ENCODE results near the gene NOL4L. TPM values are rescaled to one million over a fixed set of nuclear protein-coding genes. Genes with fewer than 3 reads are reported as not detected.

NOL4L gene
- total and polyA plus RNA-seq, 2 experiments from 2014 or later: 38.8 to 39.2 TPM

DNA sequence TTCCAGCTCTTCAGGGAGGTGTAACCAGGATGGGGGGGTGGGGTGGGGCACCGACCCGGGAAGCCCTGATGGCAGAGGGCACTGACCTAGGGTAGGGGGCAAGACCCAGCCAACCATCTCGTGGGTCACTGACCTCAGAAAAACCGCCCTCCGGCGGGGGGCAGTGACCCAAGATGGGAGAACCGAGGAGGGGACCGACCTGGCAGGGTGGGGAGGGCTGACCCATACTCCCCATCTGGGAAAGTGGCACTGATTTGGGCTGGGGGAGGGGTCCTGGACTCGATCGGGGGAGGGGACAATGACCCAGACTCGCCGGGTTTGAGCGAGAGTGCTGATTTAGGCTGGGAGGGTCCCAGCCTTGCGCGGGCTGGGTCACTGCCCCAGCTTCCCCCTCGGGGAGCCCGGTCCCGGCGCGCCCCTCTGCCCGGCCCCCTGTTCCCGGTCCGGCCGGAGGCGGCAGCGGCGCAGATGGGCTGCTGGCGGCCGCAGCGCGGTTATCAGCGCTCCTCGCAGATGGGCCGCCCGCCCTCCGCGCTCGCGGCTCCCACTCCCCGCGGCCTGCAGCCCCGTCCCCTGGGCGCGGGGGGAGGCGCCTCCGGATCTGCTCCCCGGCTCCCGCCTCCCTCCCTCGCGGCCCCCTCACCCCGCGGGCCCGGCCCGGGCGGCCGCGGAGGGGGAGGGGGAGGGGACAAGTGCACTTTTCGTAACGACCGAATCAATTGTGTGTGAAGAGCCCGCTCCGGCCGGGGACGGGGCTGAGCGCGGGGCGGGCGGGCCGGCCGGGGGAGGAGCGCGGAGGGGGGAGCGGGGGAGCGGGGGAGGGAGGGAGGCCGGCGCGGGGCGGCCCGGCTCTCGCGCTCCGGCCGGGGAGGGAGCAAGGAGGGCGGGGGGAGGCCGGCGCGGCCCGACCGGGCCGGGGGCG is 2.2 kb downstream of the NOL4L start (continued):
- TF ChIP-seq, protein P1, sequence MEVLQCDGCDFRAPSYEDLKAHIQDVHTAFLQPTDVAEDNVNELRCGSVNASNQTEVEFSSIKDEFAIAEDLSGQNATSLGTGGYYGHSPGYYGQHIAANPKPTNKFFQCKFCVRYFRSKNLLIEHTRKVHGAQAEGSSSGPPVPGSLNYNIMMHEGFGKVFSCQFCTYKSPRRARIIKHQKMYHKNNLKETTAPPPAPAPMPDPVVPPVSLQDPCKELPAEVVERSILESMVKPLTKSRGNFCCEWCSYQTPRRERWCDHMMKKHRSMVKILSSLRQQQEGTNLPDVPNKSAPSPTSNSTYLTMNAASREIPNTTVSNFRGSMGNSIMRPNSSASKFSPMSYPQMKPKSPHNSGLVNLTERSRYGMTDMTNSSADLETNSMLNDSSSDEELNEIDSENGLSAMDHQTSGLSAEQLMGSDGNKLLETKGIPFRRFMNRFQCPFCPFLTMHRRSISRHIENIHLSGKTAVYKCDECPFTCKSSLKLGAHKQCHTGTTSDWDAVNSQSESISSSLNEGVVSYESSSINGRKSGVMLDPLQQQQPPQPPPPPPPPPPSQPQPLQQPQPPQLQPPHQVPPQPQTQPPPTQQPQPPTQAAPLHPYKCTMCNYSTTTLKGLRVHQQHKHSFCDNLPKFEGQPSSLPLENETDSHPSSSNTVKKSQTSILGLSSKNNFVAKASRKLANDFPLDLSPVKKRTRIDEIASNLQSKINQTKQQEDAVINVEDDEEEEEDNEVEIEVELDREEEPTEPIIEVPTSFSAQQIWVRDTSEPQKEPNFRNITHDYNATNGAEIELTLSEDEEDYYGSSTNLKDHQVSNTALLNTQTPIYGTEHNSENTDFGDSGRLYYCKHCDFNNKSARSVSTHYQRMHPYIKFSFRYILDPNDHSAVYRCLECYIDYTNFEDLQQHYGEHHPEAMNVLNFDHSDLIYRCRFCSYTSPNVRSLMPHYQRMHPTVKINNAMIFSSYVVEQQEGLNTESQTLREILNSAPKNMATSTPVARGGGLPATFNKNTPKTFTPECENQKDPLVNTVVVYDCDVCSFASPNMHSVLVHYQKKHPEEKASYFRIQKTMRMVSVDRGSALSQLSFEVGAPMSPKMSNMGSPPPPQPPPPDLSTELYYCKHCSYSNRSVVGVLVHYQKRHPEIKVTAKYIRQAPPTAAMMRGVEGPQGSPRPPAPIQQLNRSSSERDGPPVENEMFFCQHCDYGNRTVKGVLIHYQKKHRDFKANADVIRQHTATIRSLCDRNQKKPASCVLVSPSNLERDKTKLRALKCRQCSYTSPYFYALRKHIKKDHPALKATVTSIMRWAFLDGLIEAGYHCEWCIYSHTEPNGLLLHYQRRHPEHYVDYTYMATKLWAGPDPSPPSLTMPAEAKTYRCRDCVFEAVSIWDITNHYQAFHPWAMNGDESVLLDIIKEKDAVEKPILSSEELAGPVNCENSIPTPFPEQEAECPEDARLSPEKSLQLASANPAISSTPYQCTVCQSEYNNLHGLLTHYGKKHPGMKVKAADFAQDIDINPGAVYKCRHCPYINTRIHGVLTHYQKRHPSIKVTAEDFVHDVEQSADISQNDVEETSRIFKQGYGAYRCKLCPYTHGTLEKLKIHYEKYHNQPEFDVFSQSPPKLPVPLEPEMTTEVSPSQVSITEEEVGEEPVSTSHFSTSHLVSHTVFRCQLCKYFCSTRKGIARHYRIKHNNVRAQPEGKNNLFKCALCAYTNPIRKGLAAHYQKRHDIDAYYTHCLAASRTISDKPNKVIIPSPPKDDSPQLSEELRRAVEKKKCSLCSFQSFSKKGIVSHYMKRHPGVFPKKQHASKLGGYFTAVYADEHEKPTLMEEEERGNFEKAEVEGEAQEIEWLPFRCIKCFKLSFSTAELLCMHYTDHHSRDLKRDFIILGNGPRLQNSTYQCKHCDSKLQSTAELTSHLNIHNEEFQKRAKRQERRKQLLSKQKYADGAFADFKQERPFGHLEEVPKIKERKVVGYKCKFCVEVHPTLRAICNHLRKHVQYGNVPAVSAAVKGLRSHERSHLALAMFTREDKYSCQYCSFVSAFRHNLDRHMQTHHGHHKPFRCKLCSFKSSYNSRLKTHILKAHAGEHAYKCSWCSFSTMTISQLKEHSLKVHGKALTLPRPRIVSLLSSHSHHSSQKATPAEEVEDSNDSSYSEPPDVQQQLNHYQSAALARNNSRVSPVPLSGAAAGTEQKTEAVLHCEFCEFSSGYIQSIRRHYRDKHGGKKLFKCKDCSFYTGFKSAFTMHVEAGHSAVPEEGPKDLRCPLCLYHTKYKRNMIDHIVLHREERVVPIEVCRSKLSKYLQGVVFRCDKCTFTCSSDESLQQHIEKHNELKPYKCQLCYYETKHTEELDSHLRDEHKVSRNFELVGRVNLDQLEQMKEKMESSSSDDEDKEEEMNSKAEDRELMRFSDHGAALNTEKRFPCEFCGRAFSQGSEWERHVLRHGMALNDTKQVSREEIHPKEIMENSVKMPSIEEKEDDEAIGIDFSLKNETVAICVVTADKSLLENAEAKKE (CRISPR knock-in tag; IDR thresholded peaks at IDR 0.05): no peak
- TF ChIP-seq, protein P2, sequence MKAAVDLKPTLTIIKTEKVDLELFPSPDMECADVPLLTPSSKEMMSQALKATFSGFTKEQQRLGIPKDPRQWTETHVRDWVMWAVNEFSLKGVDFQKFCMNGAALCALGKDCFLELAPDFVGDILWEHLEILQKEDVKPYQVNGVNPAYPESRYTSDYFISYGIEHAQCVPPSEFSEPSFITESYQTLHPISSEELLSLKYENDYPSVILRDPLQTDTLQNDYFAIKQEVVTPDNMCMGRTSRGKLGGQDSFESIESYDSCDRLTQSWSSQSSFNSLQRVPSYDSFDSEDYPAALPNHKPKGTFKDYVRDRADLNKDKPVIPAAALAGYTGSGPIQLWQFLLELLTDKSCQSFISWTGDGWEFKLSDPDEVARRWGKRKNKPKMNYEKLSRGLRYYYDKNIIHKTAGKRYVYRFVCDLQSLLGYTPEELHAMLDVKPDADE (IDR thresholded peaks at IDR 0.05): no peak
- TF ChIP-seq EZH2phosphoT487 (IDR thresholded peaks at IDR 0.05; ENCODE audit: unreplicated experiment) (no peak), ZNF331 (CRISPR knock-in tag; IDR thresholded peaks at IDR 0.05; ENCODE audit: low read depth) (no peak)

DNA sequence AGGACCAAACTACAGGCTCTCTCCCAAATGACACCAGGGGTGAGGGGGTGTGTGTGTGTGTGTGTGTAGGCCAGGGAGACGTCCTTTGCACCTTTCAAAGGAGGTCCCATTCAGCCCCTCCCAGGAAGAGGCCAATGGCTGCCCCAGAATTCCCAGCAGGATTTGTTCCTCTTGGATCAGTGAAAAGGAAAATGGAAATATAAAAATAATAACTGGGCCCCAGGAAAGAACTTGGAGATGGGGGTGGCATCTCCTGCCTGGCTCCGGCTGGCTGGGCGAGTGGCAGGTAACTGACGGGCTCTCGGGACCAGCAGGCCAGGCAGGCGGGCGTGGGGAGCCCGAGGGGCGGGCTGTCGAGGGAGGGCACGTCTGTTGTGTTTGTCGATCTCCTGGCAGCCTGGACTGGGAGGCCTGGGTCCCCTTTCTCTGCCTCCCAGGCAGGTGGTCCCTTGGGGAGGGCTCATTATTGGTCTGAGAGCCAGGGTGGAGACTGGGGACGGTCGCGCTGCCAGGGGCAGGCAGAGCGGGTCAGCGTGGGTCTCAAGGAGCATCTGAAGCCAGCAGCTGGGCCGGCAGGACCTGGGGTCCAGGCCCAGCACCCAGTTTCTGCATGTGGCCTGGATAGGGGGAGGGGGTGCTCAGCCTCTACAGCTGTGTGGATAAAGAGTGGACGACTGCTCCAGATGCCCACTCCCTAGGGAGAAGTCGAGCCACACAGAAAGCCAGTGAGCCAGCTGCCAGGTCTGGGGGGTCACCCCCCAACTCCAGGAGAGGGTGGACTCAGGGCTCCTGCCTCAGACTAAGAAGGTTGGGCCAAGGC is 3.1 kb downstream of the NOL4L start:
- DNase-seq (ENCODE audit: low spot score) (peak; percentile 51), ATAC-seq (no peak; the same call in 2 of the 3 replicates)
- Histone ChIP-seq H3K4me2 (peak overlapping the region; percentile 86), H3K4me1 (ENCODE audit: insufficient read depth) (peaks cover 33% of the 10 kb centered on the region), H3K27ac (ENCODE audit: low read depth) (no peak overlapping the region), H3K9me2 (ENCODE audit: insufficient read depth) (no peaks in the 10 kb centered on the region), H3F3A (replicated peaks; ENCODE audit: low read depth) (peaks cover 30% of the 10 kb centered on the region), H3K4me3 (peak overlapping the region; percentile 82), H3K27me3 (ENCODE audit: insufficient read depth) (peaks cover 37% of the 10 kb centered on the region), H4K20me1 (replicated peaks; ENCODE audit: insufficient read depth) (no peaks in the 10 kb centered on the region), H3K36me3 (ENCODE audit: insufficient read depth) (no peaks in the 10 kb centered on the region), H2AFZ (peak overlapping the region; percentile 89), H3K79me2 (replicated peaks; ENCODE audit: insufficient read depth) (no peaks in the 10 kb centered on the region)
- H3K27ac Mint-ChIP-seq: no peak overlapping the region
- H3K9me3 Mint-ChIP-seq: no peaks in the 10 kb centered on the region
- peak overlapping the region; percentile 63 for H3K4me3 Mint-ChIP-seq
- peaks cover 29% of the 10 kb centered on the region for H3K27me3 Mint-ChIP-seq (ENCODE audit: insufficient read depth, low read depth, poor library complexity)
- H3K4me1 Mint-ChIP-seq: peaks cover 25% of the 10 kb centered on the region
- no peaks in the 10 kb centered on the region; the same call in 2 of the 3 replicates for H3K36me3 Mint-ChIP-seq (ENCODE audit: low read depth)
- TF ChIP-seq EZH2 (IDR thresholded peaks at IDR 0.05; ENCODE audit: low read depth, unreplicated experiment): no peak
- TF ChIP-seq ZNF331 (CRISPR knock-in tag; IDR thresholded peaks at IDR 0.05; ENCODE audit: low read depth): no peak
- no peak for TF ChIP-seq NANOG (IDR thresholded peaks at IDR 0.05; ENCODE audit: borderline replicate concordance)
- TF ChIP-seq ZNF114 (CRISPR knock-in tag; IDR thresholded peaks at IDR 0.05): no peak

All from GM23338 (cell line).